ENCODE results near the gene IL17B. TPM values are rescaled to one million over a fixed set of nuclear protein-coding genes. Genes with fewer than 3 reads are reported as not detected.

The IL17B gene
- total RNA-seq (2014; rRNA removed; shearing (Covaris generic); ENCODE audit: low replicate concordance) = not detected in 2 replicates

DNA sequence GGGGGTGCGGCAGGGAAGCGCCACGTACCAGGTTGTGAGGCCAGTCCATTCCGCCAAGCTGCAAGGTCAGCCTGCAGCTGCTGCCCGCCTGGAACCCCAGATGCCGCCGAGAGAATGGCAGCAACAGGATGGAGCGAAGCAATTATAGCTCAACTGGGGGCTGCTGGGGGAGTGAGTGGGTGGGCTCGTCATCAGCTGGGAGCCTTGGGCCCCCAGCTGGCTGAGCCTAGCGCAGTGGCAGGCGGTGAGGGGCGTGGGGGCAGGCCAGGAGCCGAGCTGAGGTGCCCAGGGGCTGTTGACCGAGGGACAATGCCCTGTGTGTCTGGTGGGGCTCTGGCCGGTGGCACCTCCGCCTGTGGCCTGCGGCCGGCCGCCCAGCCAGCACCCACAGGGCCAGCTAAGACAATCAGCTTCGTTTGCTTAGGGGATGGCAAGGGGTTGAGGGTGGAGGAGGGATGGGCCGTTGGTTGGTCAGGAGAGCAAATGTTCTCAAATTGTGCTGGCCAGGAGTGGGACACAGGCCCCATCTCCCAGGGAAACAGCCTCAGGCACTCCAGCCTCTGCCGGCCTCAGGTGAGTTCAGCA is at the start of gene IL17B:
TSS of gene IL17B (minus strand) at position 116 of the 585 bp plus-strand sequence. CDS start at position 49, 67 bp downstream.
- DNase-seq (ENCODE audit: low read depth) = no peak
- in situ Hi-C loops (cut with HindIII; ENCODE audit: low pct_unique_long_range_greater_than_20kb, low sequenced_read_pairs) = no loop called here

DNA sequence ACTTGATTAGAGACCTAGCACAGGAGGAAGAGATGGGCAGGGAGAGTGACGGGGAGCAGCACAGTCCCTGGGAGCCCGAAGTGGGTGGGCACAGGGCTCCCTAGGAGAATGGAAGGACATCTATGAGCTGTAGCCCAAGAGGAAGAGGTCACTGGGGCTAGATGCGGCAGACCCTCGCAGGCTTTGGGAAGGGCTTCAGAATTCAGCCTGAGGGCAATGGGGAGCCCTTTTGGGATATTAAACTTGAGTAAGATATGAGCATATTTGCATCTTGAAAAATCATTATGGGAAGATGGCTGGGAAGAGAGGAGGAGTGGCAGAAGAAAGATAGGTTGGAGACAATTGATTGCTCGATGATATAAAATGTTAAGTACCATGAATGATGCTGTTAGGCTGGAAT is 48.9 kb upstream of the IL17B start:
- in situ Hi-C loops (cut with HindIII; ENCODE audit: low pct_unique_long_range_greater_than_20kb, low sequenced_read_pairs) = no loop called here
- no peak for DNase-seq (ENCODE audit: low read depth)

DNA sequence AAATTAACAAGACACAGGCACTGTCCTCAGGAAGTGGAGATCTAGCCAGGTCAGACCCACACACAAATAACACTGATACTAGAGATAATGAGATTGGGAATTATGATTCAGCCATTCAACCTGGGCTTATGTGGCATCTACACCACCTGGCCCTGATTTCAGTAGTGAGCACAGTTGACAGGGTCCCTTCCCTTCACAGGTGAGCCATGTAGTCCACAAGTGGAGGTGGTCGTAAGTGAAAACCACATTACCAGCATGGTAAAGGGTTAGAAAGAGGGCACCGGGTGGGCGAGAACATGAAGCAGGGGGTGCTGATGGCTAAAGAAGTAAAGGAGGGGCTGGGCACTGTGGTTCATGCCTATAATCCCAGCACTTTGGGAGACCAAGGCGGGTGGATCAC is 48.3 kb upstream of the IL17B start:
- DNase-seq (ENCODE audit: low read depth) = no peak
- in situ Hi-C loops (cut with HindIII; ENCODE audit: low pct_unique_long_range_greater_than_20kb, low sequenced_read_pairs) = no loop called here

DNA sequence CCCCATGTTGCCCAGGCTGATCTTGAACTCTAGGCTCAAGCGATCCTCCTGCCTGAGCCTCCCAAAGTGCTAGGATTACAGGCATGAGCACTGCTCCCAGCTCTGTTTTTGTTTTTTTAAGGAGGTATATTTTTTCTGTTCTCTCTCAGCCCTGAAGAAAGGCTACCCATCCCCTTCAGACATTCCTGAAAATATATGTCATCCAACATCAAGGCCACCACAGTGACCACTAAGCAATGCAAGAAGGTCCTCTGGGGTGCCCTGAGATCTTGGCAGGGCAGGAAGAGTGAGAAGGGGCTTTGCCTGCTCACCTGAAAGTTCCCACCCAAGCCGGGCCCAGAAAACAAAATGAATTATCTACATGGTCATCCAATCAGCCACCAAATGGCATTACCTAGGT is 47.8 kb upstream of the IL17B start:
- in situ Hi-C loops (cut with HindIII; ENCODE audit: low pct_unique_long_range_greater_than_20kb, low sequenced_read_pairs) = no loop called here
- DNase-seq (ENCODE audit: low read depth) = peak; percentile 26

DNA sequence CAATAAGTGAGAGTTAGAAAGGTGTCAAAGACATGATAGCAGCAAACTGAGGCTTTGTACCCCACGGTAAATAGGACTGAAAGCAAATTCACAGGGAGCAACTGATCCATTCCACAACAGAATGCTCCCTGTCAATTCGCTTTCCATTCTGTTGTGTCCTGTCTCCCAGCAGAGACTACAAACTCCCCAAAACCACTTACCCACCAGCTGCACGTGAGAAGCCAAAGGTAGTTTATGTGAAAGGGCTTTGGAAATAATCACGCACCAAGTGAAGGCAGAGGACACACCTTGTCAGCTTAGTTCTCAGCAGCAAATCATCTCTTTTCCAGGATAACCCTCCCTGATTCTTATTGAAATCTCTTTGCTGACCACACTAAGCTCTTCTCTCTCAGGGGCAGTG is 46.6 kb upstream of the IL17B start:
- DNase-seq (ENCODE audit: low read depth) = no peak
- in situ Hi-C loops (cut with HindIII; ENCODE audit: low pct_unique_long_range_greater_than_20kb, low sequenced_read_pairs) = no loop called here

DNA sequence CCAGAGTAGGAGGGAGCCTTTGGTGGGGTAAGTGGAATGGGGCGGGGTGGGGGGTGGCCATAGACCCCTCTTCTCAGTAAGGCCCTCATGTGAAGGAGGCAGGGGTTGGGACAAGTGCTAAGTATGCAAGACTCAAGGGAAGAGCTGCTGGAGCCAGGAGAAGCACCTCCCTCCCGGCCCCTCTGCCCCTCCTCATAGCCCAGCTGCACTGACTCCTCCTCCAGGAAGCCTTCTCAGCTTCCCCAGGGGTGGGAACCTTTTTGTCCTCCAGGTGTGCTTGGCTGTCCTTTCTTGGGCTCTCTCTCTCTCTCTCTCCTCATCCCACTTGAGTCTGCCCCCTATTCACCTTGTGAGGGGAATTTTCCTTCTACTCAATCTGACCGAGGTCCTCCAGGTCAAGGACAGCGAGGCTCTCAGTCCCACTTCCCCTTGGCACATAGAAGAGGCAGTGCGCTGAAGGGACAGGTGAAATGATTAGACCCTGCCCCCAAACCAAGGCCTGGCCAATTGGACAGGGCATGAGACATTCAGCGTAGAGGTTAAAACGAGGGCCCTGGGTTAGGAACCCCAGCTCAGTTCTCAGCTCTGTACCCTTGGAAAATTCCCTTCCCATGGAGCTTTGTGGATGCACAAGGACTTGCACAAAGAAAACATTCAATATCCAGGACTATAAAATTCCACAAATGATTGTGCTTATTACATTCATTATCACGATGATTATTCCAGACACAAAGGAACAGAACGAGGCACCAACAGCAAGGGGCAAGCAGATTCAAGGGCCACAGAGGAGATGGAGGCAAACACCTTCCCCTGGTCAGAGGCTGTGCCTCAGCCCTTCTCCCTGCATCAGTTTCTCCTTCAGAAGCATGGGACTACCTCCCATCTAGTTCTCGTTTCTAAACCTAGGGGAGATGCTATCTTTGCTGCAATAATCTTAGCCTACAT is 45.6 kb upstream of the IL17B start:
- in situ Hi-C loops (cut with HindIII; ENCODE audit: low pct_unique_long_range_greater_than_20kb, low sequenced_read_pairs) = no loop called here
- DNase-seq (ENCODE audit: low read depth) = no peak

GRCh38 chr5:149423794-149424268 is 44.7 kb upstream of the IL17B start:
- no peak for DNase-seq (ENCODE audit: low read depth)
- in situ Hi-C loops (cut with HindIII; ENCODE audit: low pct_unique_long_range_greater_than_20kb, low sequenced_read_pairs) = no loop called here

DNA sequence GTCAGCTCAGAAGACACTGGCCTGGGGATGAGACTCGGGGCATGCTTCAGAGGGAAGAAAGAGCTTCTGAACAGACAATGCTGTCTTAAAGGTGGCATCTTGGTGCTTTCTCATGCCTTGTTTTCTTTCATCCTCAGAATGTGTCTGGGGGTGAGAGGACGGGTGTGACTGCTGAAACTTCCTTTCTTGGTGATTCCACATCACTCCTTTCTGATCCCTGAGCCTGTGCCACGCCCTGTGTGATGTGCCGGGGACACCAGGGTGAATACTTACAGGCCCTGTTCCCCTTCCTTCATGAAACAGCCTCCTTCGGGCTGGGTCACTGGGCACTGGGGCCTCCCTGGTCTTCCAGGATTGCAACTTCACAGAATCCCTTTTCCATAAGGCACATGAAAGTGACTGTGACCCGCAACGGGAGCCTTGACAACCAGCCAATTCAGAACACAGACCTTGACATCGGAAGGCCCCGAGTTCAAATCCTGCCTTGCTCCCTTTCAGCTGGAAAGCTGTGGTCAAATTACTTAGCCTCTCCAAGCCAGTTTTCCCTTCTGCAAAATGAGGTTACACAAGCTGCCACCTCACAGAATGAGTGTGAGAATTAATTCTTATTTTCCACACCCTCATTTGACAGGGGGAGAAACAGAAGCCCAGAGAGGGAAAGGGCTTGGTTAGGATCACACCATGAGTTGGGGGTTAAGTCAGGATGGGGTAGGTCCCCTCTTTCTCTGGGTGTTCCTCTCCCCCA is 44.1 kb upstream of the IL17B start:
- in situ Hi-C loops (cut with HindIII; ENCODE audit: low pct_unique_long_range_greater_than_20kb, low sequenced_read_pairs) = no loop called here
- DNase-seq (ENCODE audit: low read depth) = no peak

DNA sequence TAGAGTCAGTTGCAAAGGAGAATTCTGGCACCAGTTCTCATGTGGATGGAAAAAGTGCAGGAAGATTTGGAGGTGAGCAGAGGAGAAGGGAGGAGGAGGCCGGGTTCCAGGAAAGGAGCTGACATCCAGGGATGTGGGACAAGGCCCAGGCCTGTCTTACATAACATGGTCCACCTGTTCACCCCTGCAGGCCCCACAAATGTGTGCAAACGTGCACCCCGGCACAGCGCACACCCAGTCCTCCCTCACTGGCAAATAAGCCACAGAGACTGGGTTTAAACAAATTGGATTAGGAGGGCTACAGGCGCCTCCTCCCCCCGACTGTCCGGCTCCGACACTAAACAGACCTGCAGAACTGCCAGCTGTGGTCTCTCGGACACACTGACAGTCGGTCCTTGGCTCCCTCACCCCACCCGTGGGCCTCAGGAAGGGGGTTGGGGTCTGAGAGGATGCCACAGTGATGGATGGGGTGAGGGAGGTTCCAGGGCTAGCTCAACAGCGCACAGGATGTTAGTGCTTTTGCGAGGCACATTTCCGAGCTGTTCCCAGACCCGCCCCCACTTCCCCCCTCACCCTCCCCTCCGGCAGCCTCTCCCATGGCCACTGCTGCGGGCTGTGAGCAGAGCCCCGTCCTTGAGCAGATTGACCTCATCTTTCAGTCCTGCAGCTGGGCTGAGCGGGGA is 43.4 kb upstream of the IL17B start:
- DNase-seq (ENCODE audit: low read depth) = no peak

DNA sequence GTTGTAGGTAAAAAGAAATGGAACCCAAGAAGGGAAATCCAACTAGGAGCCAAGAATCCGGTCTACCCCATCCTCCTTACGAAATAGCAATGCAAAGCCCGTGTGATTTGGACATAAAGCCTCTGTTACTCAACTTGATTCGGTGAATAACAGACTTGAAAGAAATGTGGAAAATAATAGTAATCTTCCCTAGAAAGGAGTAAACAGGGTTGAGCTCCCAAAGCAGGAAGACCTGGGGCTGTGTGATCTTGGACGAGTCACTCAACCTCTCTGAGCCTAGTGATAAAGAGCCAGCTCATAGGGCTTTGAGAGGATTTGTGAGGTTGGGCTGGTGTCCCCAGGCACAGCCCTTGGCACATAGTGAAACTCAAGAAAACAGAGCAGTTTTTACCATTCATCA is 42.7 kb upstream of the IL17B start:
- in situ Hi-C loops (cut with HindIII; ENCODE audit: low pct_unique_long_range_greater_than_20kb, low sequenced_read_pairs) = no loop called here
- DNase-seq (ENCODE audit: low read depth) = no peak

More for the DNA sequence above, 43.4 kb upstream of the IL17B start:
- in situ Hi-C loops (cut with HindIII; ENCODE audit: low pct_unique_long_range_greater_than_20kb, low sequenced_read_pairs) = no loop called here

- in situ Hi-C loops (cut with HindIII; ENCODE audit: low pct_unique_long_range_greater_than_20kb, low sequenced_read_pairs) = no loop called here
- DNase-seq (ENCODE audit: low read depth) = no peak
Measured at GRCh38 chr5:149421372-149421685, 42.2 kb upstream of the IL17B start.

DNA sequence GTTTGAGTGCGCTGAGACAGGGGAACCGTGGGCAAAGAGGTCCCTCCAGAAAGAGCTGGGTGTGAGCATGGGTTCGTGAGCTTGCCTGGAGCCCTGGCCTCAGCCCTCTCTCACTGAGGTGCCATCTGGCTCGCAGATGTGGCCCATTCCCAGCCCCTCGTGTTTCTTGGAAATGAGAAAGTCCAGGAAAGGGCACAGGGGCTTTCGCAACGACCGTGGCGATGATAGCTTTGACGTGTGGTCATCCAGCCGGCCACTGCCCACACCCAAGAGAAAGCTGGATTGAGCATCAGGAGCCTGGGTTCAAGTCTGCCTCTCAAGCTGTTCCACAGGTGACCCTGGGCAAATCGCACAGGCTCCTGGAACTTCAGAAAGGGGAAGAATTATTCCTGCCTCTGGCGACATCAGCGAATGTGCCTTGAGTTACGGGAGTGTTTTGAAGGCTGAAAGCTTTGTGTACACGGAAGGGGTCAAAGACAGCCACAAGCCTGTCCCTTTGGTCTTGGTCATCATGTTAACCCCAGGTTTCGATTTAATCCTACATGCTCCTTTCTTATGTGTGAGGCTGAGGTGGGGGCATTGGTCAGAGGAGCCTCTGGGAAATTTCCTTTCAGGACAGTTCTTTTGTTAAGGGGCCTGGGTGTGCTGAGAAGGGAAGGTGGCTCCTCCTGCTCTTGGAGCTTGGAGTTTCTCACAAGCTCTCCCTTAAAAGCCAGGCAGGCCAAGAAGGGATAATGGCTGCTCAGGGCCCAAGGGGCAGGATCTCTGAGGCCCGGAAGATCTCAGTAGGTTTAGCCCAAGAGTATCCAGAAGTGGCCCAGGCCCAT is 41.7 kb upstream of the IL17B start:
- DNase-seq (ENCODE audit: low read depth) = no peak
- in situ Hi-C loops (cut with HindIII; ENCODE audit: low pct_unique_long_range_greater_than_20kb, low sequenced_read_pairs) = no loop called here

DNA sequence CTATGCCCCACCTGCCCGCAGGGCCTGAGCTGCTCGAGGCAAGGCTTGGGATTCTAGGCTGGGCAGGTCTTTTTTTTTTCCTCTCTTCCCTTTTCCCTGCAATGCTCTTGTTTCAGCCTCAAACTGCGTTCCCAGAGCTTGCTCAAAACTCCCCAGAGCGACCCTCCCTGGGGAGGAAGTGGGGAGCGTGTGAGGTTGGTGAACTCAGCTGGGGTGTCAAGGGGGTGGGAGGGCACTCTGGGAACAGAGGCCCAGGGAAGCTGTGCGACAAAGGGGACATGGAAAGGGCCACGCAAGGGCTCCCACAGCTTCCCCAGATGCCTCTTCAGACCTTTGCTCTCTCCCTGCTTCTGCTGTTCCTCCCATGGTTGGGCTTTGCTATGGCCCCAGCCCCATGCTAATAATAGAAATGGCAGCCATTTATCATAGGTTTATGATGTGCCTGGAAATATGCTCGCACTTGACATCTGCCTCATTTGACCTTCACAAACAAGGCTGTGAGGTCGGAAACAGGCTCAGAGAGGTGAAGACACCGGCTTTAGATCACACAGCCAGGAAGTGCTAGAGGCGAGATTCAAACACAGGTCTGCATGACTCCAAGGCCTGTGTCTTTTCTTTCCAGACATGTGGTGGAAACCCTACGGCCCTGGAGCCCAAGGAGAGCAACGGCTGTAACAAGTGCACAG is 40.9 kb upstream of the IL17B start:
- in situ Hi-C loops (cut with HindIII; ENCODE audit: low pct_unique_long_range_greater_than_20kb, low sequenced_read_pairs) = no loop called here
- DNase-seq (ENCODE audit: low read depth) = no peak

DNA sequence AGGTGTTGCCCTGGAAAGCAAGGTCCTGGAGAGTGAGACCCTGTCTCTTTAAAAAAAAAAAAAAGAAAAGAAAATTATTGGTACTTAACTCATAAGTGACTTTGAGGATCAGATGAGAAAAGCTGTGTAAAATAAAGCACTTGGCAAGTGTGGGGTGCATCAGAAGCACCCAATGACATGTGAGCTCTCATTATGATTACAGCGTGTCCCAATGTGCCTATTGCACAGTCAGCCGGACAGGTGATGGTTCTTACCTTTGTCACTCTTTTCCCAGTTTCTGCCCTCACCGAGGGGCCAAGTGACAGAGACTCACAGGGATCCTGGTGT is 40.4 kb upstream of the IL17B start:
- DNase-seq (ENCODE audit: low read depth) = no peak
- in situ Hi-C loops (cut with HindIII; ENCODE audit: low pct_unique_long_range_greater_than_20kb, low sequenced_read_pairs) = no loop called here

GRCh38 chr5:149418910-149419531 is 39.9 kb upstream of the IL17B start:
- in situ Hi-C loops (cut with HindIII; ENCODE audit: low pct_unique_long_range_greater_than_20kb, low sequenced_read_pairs) = no loop called here
- DNase-seq (ENCODE audit: low read depth) = no peak

GRCh38 chr5:149417711-149418368 is 38.7 kb upstream of the IL17B start:
- in situ Hi-C loops (cut with HindIII; ENCODE audit: low pct_unique_long_range_greater_than_20kb, low sequenced_read_pairs) = no loop called here
- no peak for DNase-seq (ENCODE audit: low read depth)
